ENCODE results near the gene FAM89A.
"Not testable (repeated sequence)": the region's sequence is repeated elsewhere in the genome, so short reads cannot be mapped to it uniquely, and the experiment has no call there.

The FAM89A gene

DNA sequence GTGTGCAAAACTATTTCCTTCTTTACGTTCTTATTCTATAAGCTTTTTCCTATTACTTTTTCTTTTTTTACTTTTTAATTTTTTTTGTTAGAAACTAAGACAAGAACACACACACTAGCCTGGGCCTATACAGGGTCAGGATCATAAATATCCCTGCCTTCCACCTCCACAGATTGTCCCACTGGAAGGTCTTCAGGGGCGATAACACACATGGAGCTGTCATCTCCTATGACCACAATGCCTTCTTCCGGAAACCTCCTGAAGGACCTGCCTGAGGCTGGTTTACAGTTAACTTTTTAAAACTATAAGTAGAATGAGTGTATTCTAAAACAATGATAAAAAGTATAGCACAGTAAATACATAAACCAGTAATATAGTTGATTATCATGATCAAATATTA lies 10.3 kb upstream of the FAM89A start:
- no peaks in the 10 kb centered on the region for H3K9me3 ChIP-seq (replicated peaks; ENCODE audit: insufficient read depth, low read length)
- H3K9me2 ChIP-seq (replicated peaks; ENCODE audit: insufficient read depth, low read length) = no peaks in the 10 kb centered on the region
- no peaks in the 10 kb centered on the region for H4K20me1 ChIP-seq (ENCODE audit: insufficient read depth, low read length)
- H3K79me2 ChIP-seq (ENCODE audit: low read length) = no peaks in the 10 kb centered on the region
- H3K4me3 ChIP-seq (ENCODE audit: low read length) = no peak overlapping the region
- no peak overlapping the region for H3K27ac ChIP-seq (ENCODE audit: low read length)
- H3K9ac ChIP-seq (ENCODE audit: low read length) = no peak overlapping the region
- no peak overlapping the region for H2AFZ ChIP-seq (ENCODE audit: low read length)
- peaks cover 10% of the 10 kb centered on the region for H3K4me1 ChIP-seq (ENCODE audit: low read length)
- TF ChIP-seq EZH2 (optimal IDR thresholded peaks at IDR 0.05; ENCODE audit: low read depth, low read length) (no peak), EZH2phosphoT487 (IDR thresholded peaks at IDR 0.05; ENCODE audit: low read length) (no peak)
- TF ChIP-seq, protein P1, sequence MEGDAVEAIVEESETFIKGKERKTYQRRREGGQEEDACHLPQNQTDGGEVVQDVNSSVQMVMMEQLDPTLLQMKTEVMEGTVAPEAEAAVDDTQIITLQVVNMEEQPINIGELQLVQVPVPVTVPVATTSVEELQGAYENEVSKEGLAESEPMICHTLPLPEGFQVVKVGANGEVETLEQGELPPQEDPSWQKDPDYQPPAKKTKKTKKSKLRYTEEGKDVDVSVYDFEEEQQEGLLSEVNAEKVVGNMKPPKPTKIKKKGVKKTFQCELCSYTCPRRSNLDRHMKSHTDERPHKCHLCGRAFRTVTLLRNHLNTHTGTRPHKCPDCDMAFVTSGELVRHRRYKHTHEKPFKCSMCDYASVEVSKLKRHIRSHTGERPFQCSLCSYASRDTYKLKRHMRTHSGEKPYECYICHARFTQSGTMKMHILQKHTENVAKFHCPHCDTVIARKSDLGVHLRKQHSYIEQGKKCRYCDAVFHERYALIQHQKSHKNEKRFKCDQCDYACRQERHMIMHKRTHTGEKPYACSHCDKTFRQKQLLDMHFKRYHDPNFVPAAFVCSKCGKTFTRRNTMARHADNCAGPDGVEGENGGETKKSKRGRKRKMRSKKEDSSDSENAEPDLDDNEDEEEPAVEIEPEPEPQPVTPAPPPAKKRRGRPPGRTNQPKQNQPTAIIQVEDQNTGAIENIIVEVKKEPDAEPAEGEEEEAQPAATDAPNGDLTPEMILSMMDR (IDR thresholded peaks at IDR 0.05; ENCODE audit: low read length) = no peak
- no peaks in the 10 kb centered on the region for H3K27me3 ChIP-seq (replicated peaks; ENCODE audit: insufficient read depth, low read length)
- H3K4me2 ChIP-seq (ENCODE audit: low read depth, low read length) = no peak overlapping the region
- DNase-seq = no peak
- H3F3A ChIP-seq (ENCODE audit: insufficient read depth, low read length) = peaks cover 10% of the 10 kb centered on the region; the same call in 1 of the 2 replicates
- H3K36me3 ChIP-seq (replicated peaks; ENCODE audit: insufficient read depth, low read length) = no peaks in the 10 kb centered on the region

DNA sequence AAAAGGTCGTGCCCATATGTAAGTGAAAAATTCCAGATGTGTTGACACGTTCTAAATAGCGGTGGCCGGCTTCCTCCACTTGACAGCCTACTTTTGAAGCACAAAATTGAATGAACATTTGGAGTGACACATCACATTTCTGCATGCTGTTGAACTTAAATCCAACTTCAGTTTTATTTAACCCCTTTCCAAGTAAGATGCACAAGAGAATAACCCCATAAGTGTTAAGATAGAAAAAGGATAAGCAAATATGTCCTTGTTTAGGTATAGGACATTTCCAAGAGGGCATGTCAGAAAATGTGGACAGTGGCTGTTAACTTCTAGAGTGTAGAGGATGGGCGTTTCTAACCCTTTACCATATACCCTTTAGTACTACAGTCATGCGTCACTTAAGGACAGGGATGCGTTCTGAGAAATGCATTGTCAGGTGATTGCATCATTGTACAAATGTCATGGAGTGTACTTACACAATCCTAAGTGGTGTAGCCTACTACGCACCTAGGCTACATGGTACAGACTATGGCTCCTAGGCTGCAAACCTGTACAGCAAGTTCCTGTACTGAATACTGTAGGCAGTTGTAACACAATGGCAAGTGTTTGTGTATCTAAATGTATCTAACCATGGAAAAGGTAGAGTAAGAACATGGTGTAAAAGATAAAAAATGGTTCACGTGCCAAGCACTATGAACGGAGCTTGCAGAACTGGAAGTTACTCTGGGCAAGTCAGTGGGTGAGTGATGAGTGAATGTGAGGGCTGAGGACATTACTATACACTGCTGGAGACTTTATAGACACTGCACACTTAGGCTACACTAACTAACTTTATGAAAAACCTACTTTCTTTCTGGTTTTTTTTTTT lies 9.3 kb upstream of the FAM89A start:
- no peak overlapping the region for H3K27ac ChIP-seq (ENCODE audit: low read length)
- H3K9me3 ChIP-seq (replicated peaks; ENCODE audit: insufficient read depth, low read length) = no peaks in the 10 kb centered on the region
- peaks cover 5% of the 10 kb centered on the region for H3K4me1 ChIP-seq (ENCODE audit: low read length)
- H3K4me2 ChIP-seq (ENCODE audit: low read depth, low read length) = no peak overlapping the region
- no peak overlapping the region for H2AFZ ChIP-seq (ENCODE audit: low read length)
- TF ChIP-seq EZH2phosphoT487 (IDR thresholded peaks at IDR 0.05; ENCODE audit: low read length) = no peak
- TF ChIP-seq EZH2 (optimal IDR thresholded peaks at IDR 0.05; ENCODE audit: low read depth, low read length) = no peak
- TF ChIP-seq, protein P1 (IDR thresholded peaks at IDR 0.05; ENCODE audit: low read length) = no peak
- no peak overlapping the region for H3K4me3 ChIP-seq (ENCODE audit: low read length)
- H3K9me2 ChIP-seq (replicated peaks; ENCODE audit: insufficient read depth, low read length) = no peaks in the 10 kb centered on the region
- H3K36me3 ChIP-seq (replicated peaks; ENCODE audit: insufficient read depth, low read length) = no peaks in the 10 kb centered on the region
- no peak for DNase-seq
- peaks cover 10% of the 10 kb centered on the region; the same call in 1 of the 2 replicates for H3F3A ChIP-seq (ENCODE audit: insufficient read depth, low read length)
- H3K27me3 ChIP-seq (replicated peaks; ENCODE audit: insufficient read depth, low read length) = no peaks in the 10 kb centered on the region
- no peak overlapping the region for H3K9ac ChIP-seq (ENCODE audit: low read length)
- H4K20me1 ChIP-seq (ENCODE audit: insufficient read depth, low read length) = no peaks in the 10 kb centered on the region
- no peaks in the 10 kb centered on the region for H3K79me2 ChIP-seq (ENCODE audit: low read length)

DNA sequence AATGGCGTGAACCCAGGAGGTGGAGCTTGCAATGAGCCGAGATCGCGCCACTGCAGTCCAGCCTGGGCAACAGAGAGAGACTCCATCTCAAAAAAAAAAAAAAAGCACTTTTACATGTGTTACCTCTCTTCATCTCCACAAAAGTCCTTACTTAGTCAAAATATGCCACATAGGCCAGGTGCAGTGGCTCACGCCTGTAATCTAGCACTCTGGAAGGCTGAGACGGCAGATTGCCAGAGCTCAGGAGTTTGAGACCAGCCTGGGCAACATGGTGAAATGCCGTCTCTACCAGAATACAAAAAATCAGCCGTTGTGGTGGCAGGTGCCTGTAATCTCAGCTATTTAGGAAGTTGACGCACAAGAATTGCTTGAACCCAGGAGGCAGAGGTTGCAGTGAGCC lies 8.4 kb upstream of the FAM89A start:
- not testable (repeated sequence) for H3K27ac ChIP-seq (ENCODE audit: low read length); H3K36me3 ChIP-seq (replicated peaks; ENCODE audit: insufficient read depth, low read length); H3K4me1 ChIP-seq (ENCODE audit: low read length); H3K27me3 ChIP-seq (replicated peaks; ENCODE audit: insufficient read depth, low read length); H4K20me1 ChIP-seq (ENCODE audit: insufficient read depth, low read length); H3K4me2 ChIP-seq (ENCODE audit: low read depth, low read length); H3K9me2 ChIP-seq (replicated peaks; ENCODE audit: insufficient read depth, low read length); H3F3A ChIP-seq (ENCODE audit: insufficient read depth, low read length); H3K9me3 ChIP-seq (replicated peaks; ENCODE audit: insufficient read depth, low read length); H3K9ac ChIP-seq (ENCODE audit: low read length); H2AFZ ChIP-seq (ENCODE audit: low read length); H3K4me3 ChIP-seq (ENCODE audit: low read length); H3K79me2 ChIP-seq (ENCODE audit: low read length); DNase-seq

DNA sequence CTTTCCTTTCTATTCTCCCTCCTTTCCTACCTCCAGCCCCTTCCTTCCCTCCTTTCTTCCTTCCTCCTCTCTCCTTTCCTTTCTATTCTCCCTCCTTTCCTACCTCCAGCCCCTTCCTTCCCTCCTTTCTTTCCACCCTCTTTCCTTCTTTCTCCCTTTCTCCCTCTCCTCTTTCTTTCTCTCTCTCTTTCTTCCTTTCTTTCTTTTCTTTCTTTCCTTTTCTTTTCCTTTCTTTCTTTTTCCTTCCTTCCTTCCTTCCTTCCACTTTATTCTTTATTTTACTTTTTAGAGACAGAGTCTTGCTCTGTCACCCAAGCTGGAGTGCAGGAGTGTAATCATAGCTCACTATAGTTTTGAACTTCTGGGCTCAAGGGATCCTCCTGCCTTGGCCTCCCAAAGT lies 7.5 kb upstream of the FAM89A start:
- not testable (repeated sequence) for H3K27me3 ChIP-seq (replicated peaks; ENCODE audit: insufficient read depth, low read length); H3F3A ChIP-seq (ENCODE audit: insufficient read depth, low read length); H3K27ac ChIP-seq (ENCODE audit: low read length); H3K9ac ChIP-seq (ENCODE audit: low read length); H3K36me3 ChIP-seq (replicated peaks; ENCODE audit: insufficient read depth, low read length); H3K4me3 ChIP-seq (ENCODE audit: low read length); DNase-seq; H2AFZ ChIP-seq (ENCODE audit: low read length); H3K9me2 ChIP-seq (replicated peaks; ENCODE audit: insufficient read depth, low read length); H3K9me3 ChIP-seq (replicated peaks; ENCODE audit: insufficient read depth, low read length); H3K79me2 ChIP-seq (ENCODE audit: low read length); H3K4me1 ChIP-seq (ENCODE audit: low read length); H4K20me1 ChIP-seq (ENCODE audit: insufficient read depth, low read length); H3K4me2 ChIP-seq (ENCODE audit: low read depth, low read length)

Measured in MM.1S (cell line).